CD14-positive monocyte (primary cell): ENCODE results near the gene KIRREL1. TPM values are rescaled to one million over a fixed set of nuclear protein-coding genes. Genes with fewer than 3 reads are reported as not detected.

Experiments used
- DNase-seq, 3 donors: peaks; one replicate each; pipeline ENCODE4 v3.0.0-alpha.2; 2011 to 2022
- H2AFZ ChIP-seq: 2 replicates; pipeline ENCODE4 v1.6.0; 2012; ENCODE audit warnings: mild to moderate bottlenecking, low read depth, low read length, inconsistent platforms; ENCODE audit not compliant: insufficient read depth, poor library complexity, severe bottlenecking
- H3K27ac ChIP-seq, 2 donors: 1 replicate in 1 of 2; 2 replicates in 1 of 2; pipeline ENCODE4 v1.5.1; 2012 to 2013; ENCODE audit warnings: low read length in 2 of 2, control low read depth in 1 of 2, inconsistent platforms in 1 of 2, low read depth in 1 of 2, mild to moderate bottlenecking in 1 of 2
- H3K27me3 ChIP-seq, 2 donors: one replicate each; pipeline versions ENCODE4 v1.6.0 to v1.6.1; 2011 to 2013; ENCODE audit warnings: low read length in 2 of 2; ENCODE audit not compliant: control insufficient read depth in 2 of 2, insufficient read depth in 2 of 2
- H3K36me3 ChIP-seq, 2 donors: replicated peaks in 1 of 2; 1 replicate in 1 of 2; 2 replicates in 1 of 2; pipeline versions ENCODE4 v1.5.1 to v1.6.1; 2012 to 2013; ENCODE audit warnings: low read length in 2 of 2, control low read depth in 1 of 2, inconsistent platforms in 1 of 2, mild to moderate bottlenecking in 1 of 2; ENCODE audit not compliant: insufficient read depth in 2 of 2, control insufficient read depth in 1 of 2
- H3K4me1 ChIP-seq, 2 donors: 1 replicate in 1 of 2; 2 replicates in 1 of 2; pipeline versions ENCODE4 v1.5.1 to v1.6.1; 2012 to 2013; ENCODE audit warnings: low read length in 2 of 2, control low read depth in 1 of 2, inconsistent platforms in 1 of 2, mild to moderate bottlenecking in 1 of 2, moderate library complexity in 1 of 2; ENCODE audit not compliant: insufficient read depth in 2 of 2, control insufficient read depth in 1 of 2
- H3K4me2 ChIP-seq: replicated peaks from 2 replicates; pipeline ENCODE3; 2012; ENCODE audit warnings: low read length, moderate library complexity, mild to moderate bottlenecking; ENCODE audit not compliant: poor library complexity, severe bottlenecking; ENCODE audit errors: extremely low read depth
- H3K4me3 ChIP-seq, 3 experiments: fragments of 200-600 bp in 1 of 3; sonication (generic) in 1 of 3; replicated peaks in 1 of 3; 1 replicate in 2 of 3; 2 replicates in 1 of 3; pipeline ENCODE4 v1.5.1; 2011 to 2013; ENCODE audit warnings: low read length in 3 of 3, mild to moderate bottlenecking in 3 of 3, control low read depth in 2 of 3, low read depth in 2 of 3, inconsistent platforms in 1 of 3, moderate library complexity in 1 of 3
- H3K79me2 ChIP-seq: 2 replicates; pipeline ENCODE4 v1.6.0; 2012; ENCODE audit warnings: mild to moderate bottlenecking, control low read depth, inconsistent platforms, low read length, moderate library complexity; ENCODE audit not compliant: insufficient read depth
- H3K9ac ChIP-seq: 2 replicates; pipeline ENCODE4 v1.6.0; 2017; ENCODE audit warnings: low read length, mild to moderate bottlenecking; ENCODE audit not compliant: insufficient read depth, poor library complexity, severe bottlenecking
- H3K9me3 ChIP-seq, 2 donors: replicated peaks in 1 of 2; 1 replicate in 1 of 2; 2 replicates in 1 of 2; pipeline versions ENCODE4 v1.5.1 to v1.6.1; 2012 to 2013; ENCODE audit warnings: low read length in 2 of 2, control low read depth in 1 of 2; ENCODE audit not compliant: control insufficient read depth in 1 of 2, insufficient read depth in 1 of 2
- H4K20me1 ChIP-seq: 2 replicates; pipeline ENCODE4 v1.6.0; 2012; ENCODE audit warnings: mild to moderate bottlenecking, low read length, control low read depth, moderate library complexity; ENCODE audit not compliant: insufficient read depth
- H3K27ac Mint-ChIP-seq, 7 donors: one replicate each; pipeline ENCODE4 v1.8.0; 2020; ENCODE audit warnings: mild to moderate bottlenecking in 7 of 7, mixed read lengths in 7 of 7, moderate library complexity in 6 of 7, inconsistent platforms in 2 of 7
- H3K27me3 Mint-ChIP-seq, 3 donors: one replicate each; pipeline ENCODE4 v1.8.0; 2021 to 2022; ENCODE audit warnings: low read depth in 3 of 3, mild to moderate bottlenecking in 3 of 3, mixed read lengths in 3 of 3, moderate library complexity in 3 of 3, inconsistent platforms in 1 of 3
- H3K36me3 Mint-ChIP-seq, 2 donors: one replicate each; pipeline ENCODE4 v1.8.0; 2020; ENCODE audit warnings: mixed read lengths in 2 of 2, inconsistent platforms in 1 of 2, mild to moderate bottlenecking in 1 of 2
- H3K4me1 Mint-ChIP-seq: one replicate; pipeline ENCODE4 v1.8.0; 2020; ENCODE audit warnings: mild to moderate bottlenecking, mixed read lengths
- H3K4me3 Mint-ChIP-seq, 2 donors: one replicate each; pipeline ENCODE4 v1.8.0; 2020; ENCODE audit warnings: mild to moderate bottlenecking in 2 of 2, mixed read lengths in 2 of 2, moderate library complexity in 1 of 2
- H3K9me3 Mint-ChIP-seq, 7 donors: one replicate each; pipeline ENCODE4 v1.8.0; 2020 to 2022; ENCODE audit warnings: mixed read lengths in 7 of 7, mild to moderate bottlenecking in 6 of 7, moderate library complexity in 6 of 7, inconsistent platforms in 2 of 7
- CTCF ChIP-seq: fragments of 200-600 bp; IDR thresholded peaks from one replicate; pipeline ENCODE4 v1.8.0; 2022; ENCODE audit warnings: antibody characterized with exemption, mild to moderate bottlenecking
- WGBS: methylation state at CpG from one replicate; pipeline ENCODE4 v1.1.5; 2013; ENCODE audit warnings: missing lambda C conversion rate; ENCODE audit not compliant: insufficient coverage; 5-methylcytosine and 5-hydroxymethylcytosine counted together
- intact Hi-C, 2 donors: fragments of 100-400 bp; cut with micrococcal nuclease; formaldehyde crosslinking; loops; one replicate each; pipeline versions ENCODE4 v1.15.0 to v1.15.1; 2023
- polyA plus RNA-seq, 3 donors: library from polyadenylated mRNA; depleted of rRNA in 1 of 3; unstranded in 2 of 3; stranded (reverse) in 1 of 3; fragments of 300-500 nt in 2 of 3; fragments of >200 nt in 1 of 3; fragmentation: Illumina TruSeq in 2 of 3; gene quantifications; 1 replicate in 2 of 3; 2 replicates in 1 of 3; pipeline ENCODE4 v1.2.3, GENCODE V29; 2012 to 2021

The KIRREL1 gene
- polyA plus RNA-seq, 3 donors: not detected

DNA sequence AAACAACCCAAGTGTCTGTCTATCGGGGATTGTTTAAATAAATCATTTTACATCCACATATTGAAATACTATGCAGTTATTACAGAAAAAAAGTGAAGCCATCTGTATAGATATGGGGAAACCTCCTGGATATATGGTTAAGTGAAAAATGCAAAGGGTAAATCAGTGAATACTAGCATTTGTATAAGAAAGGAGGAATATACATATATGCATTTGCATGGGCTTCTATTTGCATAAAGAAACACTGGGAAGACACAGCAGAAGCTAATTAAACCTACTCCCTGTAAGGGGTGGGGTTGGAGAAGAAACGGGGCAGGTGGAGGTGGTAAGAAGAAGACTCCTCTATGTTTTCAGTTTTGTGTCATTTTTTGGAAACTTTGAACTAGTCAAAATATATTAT, 16.6 kb upstream of the KIRREL1 start:
- peaks cover 0 to 6% (median 0%) of the 10 kb centered on the region in 7 donors for H3K9me3 Mint-ChIP-seq
- intact Hi-C loops: no loop called here
- Histone ChIP-seq H2AFZ (no peak overlapping the region), H3K4me2 (no peak overlapping the region), H4K20me1 (no peaks in the 10 kb centered on the region), H3K4me1 (no peaks in the 10 kb centered on the region), H3K36me3 (no peaks in the 10 kb centered on the region), H3K27me3 (peaks cover 0 to 10% of the 10 kb centered on the region in 2 donors), H3K9ac (no peak overlapping the region), H3K79me2 (no peaks in the 10 kb centered on the region), H3K9me3 (no peaks in the 10 kb centered on the region), H3K27ac (no peak overlapping the region), H3K4me3 (no peak overlapping the region)
- peaks cover 8% of the 10 kb centered on the region for H3K4me1 Mint-ChIP-seq
- no peak for TF ChIP-seq CTCF
- H3K27me3 Mint-ChIP-seq: peaks cover 8 to 30% (median 21%) of the 10 kb centered on the region in 3 donors
- H3K4me3 Mint-ChIP-seq: no peak overlapping the region
- no peak for DNase-seq
- WGBS: no CpG with 5 or more reads among the region's 2 CpGs
- H3K27ac Mint-ChIP-seq: no peak overlapping the region
- no peaks in the 10 kb centered on the region for H3K36me3 Mint-ChIP-seq

DNA sequence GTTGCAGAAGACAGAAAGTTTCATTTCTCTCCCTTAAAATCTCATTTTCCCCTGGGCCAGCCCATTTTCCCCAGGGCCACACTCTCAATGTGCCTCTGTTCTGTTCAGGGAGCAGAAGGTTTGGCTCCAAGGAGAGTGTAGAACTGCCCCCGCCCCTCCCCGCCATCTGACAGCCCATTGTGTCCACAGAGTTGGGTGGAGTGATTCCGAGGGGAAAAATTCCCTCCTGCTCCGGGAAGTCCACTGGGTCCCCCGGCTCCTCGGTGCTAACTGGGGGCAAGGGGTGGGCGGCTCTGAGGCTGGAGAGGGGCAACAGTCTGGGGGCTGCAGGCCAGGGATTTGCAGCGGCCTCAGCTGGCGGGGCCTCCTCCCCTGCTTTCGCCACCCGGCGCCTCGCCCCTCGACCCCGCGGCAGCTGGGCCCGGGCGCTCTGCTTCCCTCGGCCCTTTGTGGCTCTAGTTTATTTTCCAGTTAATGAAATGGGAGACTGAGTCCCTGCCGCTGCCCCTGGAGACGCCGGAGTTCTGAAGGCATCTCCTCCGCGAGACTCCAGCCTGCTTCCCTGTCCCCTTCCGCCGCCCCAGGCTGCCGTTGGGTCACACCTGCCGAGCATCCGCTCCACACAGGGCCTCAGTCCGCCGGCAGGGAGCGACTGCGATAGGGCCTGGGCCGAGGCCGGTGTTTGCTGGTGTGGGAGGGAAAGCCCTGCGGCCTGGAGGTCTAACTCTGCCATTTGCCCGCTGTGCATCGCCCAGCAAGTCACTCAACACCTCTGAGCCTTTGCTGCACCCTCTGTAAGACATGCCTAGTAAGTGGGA, 14.7 kb upstream of the KIRREL1 start:
- no peak for TF ChIP-seq CTCF
- 39% methylated on average over 35 of the region's 38 CpGs for WGBS
- Mint-ChIP-seq H3K4me3 (peak overlapping the region in 1 of 2 donors; percentile 57), H3K9me3 (peaks cover 0 to 6% (median 0%) of the 10 kb centered on the region in 7 donors), H3K27me3 (peaks cover 8 to 30% (median 24%) of the 10 kb centered on the region in 3 donors), H3K36me3 (no peaks in the 10 kb centered on the region), H3K4me1 (peaks cover 4% of the 10 kb centered on the region), H3K27ac (no peak overlapping the region)
- Histone ChIP-seq H3K4me2 (no peak overlapping the region), H2AFZ (peak overlapping the region; percentile 22), H3K27ac (no peak overlapping the region), H3K9ac (no peak overlapping the region), H3K79me2 (no peaks in the 10 kb centered on the region), H3K36me3 (no peaks in the 10 kb centered on the region), H3K27me3 (peaks cover 0 to 10% of the 10 kb centered on the region in 2 donors), H4K20me1 (no peaks in the 10 kb centered on the region), H3K4me3 (no peak overlapping the region), H3K9me3 (no peaks in the 10 kb centered on the region), H3K4me1 (no peaks in the 10 kb centered on the region)
- intact Hi-C loops: no loop called here
- no peak for DNase-seq
